Measurements from ENCODE around the gene CBFB.

DNA sequence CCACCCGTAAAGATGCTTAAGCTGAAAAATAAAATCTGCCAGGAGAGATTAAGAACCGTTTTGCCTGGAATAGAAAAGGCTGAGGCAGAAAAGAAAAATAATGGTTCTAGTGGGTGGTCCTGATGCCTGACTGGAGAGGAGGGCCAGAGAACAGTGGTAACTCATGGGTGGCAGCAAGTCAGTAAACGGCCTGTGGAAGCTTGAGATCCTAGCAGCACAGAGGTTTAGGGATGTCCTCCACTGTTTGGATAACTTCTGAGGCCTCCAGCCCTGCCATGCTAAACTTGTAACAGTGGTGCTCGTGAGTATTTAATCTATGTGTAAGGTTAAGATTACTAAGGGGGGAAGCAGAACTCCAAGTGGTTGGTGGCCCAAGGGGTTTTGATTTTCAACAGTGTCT, 59.6 kb downstream of the CBFB start:
- TF ChIP-seq POLR2AphosphoS5 (IDR thresholded peaks at IDR 0.05) (no peak), POLR2A (IDR thresholded peaks at IDR 0.05) (no peak), EP300 (IDR thresholded peaks at IDR 0.05) (no peak)
- TF ChIP-seq, protein P1, sequence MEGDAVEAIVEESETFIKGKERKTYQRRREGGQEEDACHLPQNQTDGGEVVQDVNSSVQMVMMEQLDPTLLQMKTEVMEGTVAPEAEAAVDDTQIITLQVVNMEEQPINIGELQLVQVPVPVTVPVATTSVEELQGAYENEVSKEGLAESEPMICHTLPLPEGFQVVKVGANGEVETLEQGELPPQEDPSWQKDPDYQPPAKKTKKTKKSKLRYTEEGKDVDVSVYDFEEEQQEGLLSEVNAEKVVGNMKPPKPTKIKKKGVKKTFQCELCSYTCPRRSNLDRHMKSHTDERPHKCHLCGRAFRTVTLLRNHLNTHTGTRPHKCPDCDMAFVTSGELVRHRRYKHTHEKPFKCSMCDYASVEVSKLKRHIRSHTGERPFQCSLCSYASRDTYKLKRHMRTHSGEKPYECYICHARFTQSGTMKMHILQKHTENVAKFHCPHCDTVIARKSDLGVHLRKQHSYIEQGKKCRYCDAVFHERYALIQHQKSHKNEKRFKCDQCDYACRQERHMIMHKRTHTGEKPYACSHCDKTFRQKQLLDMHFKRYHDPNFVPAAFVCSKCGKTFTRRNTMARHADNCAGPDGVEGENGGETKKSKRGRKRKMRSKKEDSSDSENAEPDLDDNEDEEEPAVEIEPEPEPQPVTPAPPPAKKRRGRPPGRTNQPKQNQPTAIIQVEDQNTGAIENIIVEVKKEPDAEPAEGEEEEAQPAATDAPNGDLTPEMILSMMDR (IDR thresholded peaks at IDR 0.05) = no peak

Measured in suprapubic skin (tissue), 4 donors.